Panc1 (cell line): Measurements from ENCODE around the gene STRA6. TPM values are rescaled to one million over a fixed set of nuclear protein-coding genes. Genes with fewer than 3 reads are reported as not detected.

Experiments
- ATAC-seq: fragments of 200-7000 bp; cut with Tn5 transposase; 2 replicates; pipeline ENCODE4 v1.9.1; 2020; ENCODE audit warnings: mild to moderate bottlenecking, moderate library complexity
- BruUV-seq: library from RNA; stranded (reverse); fragments of 400-500 nt; replicated peaks from 2 replicates; lab custom pipeline; 2021; lab: Mats Ljungman, UMichigan
- CTCF ChIA-PET: fragments of 300-600 bp; sonication (Branson Sonifier 250); formaldehyde crosslinking; loops from one replicate; lab custom pipeline; 2022; ENCODE audit warnings: antibody characterized with exemption; lab: Charles Lee
- POLR2A ChIA-PET: fragments of 300-600 bp; sonication (Branson Sonifier 250); formaldehyde crosslinking; loops from one replicate; lab custom pipeline; 2022; ENCODE audit warnings: antibody characterized with exemption; lab: Charles Lee
- DNase-seq: peaks from one replicate; pipeline ENCODE4 v3.0.0-alpha.2; 2010; ENCODE audit warnings: low read depth, low spot score
- H3K27ac ChIP-seq: 2 replicates; pipeline ENCODE4 v1.5.1; 2011; ENCODE audit warnings: mild to moderate bottlenecking, low read length, inconsistent platforms
- H3K27me3 ChIP-seq: fragments of 200-500 bp; sonication (Bioruptor generic); 2 replicates; pipeline ENCODE4 v1.6.0; 2014; ENCODE audit warnings: low read length, inconsistent platforms; ENCODE audit not compliant: control insufficient read depth, insufficient read depth
- H3K36me3 ChIP-seq: fragments of 200-500 bp; sonication (Bioruptor generic); 2 replicates; pipeline ENCODE4 v1.5.1; 2014; ENCODE audit warnings: inconsistent platforms, mild to moderate bottlenecking, low read length, moderate library complexity; ENCODE audit not compliant: control insufficient read depth, insufficient read depth
- H3K4me1 ChIP-seq: 2 replicates; pipeline ENCODE4 v1.5.1; 2011; ENCODE audit warnings: inconsistent platforms, mild to moderate bottlenecking, low read length, moderate library complexity; ENCODE audit not compliant: control insufficient read depth, insufficient read depth
- H3K4me3 ChIP-seq, 2 experiments: 2 replicates each; pipeline ENCODE4 v1.5.1; 2011 to 2012; ENCODE audit warnings: low read depth in 2 of 2, low read length in 2 of 2, mild to moderate bottlenecking in 2 of 2, inconsistent platforms in 1 of 2, moderate library complexity in 1 of 2
- H3K9me3 ChIP-seq: fragments of 200-500 bp; sonication (Bioruptor generic); 2 replicates; pipeline ENCODE4 v1.5.1; 2014; ENCODE audit warnings: low read depth, mild to moderate bottlenecking, inconsistent platforms, low read length, moderate library complexity; ENCODE audit not compliant: control insufficient read depth, insufficient read depth
- CTCF ChIP-seq: fragments of 450-650 bp; IDR thresholded peaks from 2 replicates; pipeline ENCODE4 v1.5.1; 2017; ENCODE audit warnings: mild to moderate bottlenecking
- POLR2AphosphoS5 ChIP-seq: IDR thresholded peaks from 2 replicates; pipeline ENCODE4 v1.6.1; 2012; ENCODE audit warnings: mild to moderate bottlenecking, low read depth, low read length, moderate library complexity
- REST ChIP-seq, 2 experiments: IDR thresholded peaks; 2 replicates each; pipeline ENCODE4 v1.6.1; 2011 to 2012; ENCODE audit warnings: low read depth in 2 of 2, control low read depth in 1 of 2, low read length in 1 of 2, mild to moderate bottlenecking in 1 of 2, moderate library complexity in 1 of 2; ENCODE audit not compliant: insufficient read depth in 1 of 2
- SIN3A ChIP-seq: IDR thresholded peaks from 2 replicates; pipeline ENCODE4 v1.6.1; 2012; ENCODE audit warnings: low read depth, mild to moderate bottlenecking, low read length, moderate library complexity, borderline replicate concordance; ENCODE audit not compliant: insufficient read depth
- TCF7L2 ChIP-seq: IDR thresholded peaks from 2 replicates; pipeline ENCODE4 v1.6.1; 2011; ENCODE audit warnings: mild to moderate bottlenecking, low read depth, low read length, inconsistent platforms
- in situ Hi-C: cut with HindIII; loops from 2 replicates; pipeline ENCODE4 v1.10.0; 2016; ENCODE audit warnings: low sequenced_read_pairs, low pct_unique_long_range_greater_than_20kb
- intact Hi-C: fragments of 100-400 bp; cut with micrococcal nuclease; formaldehyde crosslinking; loops from one replicate; pipeline ENCODE4 v1.10.0; 2022; ENCODE audit not compliant: unreplicated experiment
- total RNA-seq: library from RNA; stranded (reverse); gene quantifications from one replicate; pipeline ENCODE4 v1.2.1, GENCODE V29; 2021; ENCODE audit not compliant: unreplicated experiment

The STRA6 gene
- total RNA-seq, 1 experiment from 2014 or later = 1.1 TPM

- no peak for ATAC-seq
- Histone ChIP-seq H3K9me3 (no peaks in the 10 kb centered on the region), H3K4me3 (no peak overlapping the region), H3K4me1 (peaks cover 4% of the 10 kb centered on the region), H3K36me3 (no peaks in the 10 kb centered on the region), H3K27me3 (no peaks in the 10 kb centered on the region), H3K27ac (no peak overlapping the region)
- intact Hi-C loops = no loop called here
- ChIA-PET CTCF (interaction anchor here (0.9 kb wide), 1 partner anchor 133 kb away, joined by 3 read pairs; no protein-coding TSS in a partner anchor), POLR2A (no interaction called here)
- in situ Hi-C loops = no loop called here
- BruUV-seq = no TSS peak
- DNase-seq = no peak
- TF ChIP-seq POLR2AphosphoS5 (no peak), SIN3A (no peak), TCF7L2 (no peak), CTCF (no peak), REST (IDR thresholded peaks at IDR 0.05; ENCODE audit: insufficient read depth in 1 of 2, low read depth in 2 of 2, low read length in 1 of 2) (no peak)
Observed at GRCh38 chr15:74174219-74174957, 28.2 kb downstream of the STRA6 start.

- TF ChIP-seq POLR2AphosphoS5 (no peak), SIN3A (no peak), REST (IDR thresholded peaks at IDR 0.05; ENCODE audit: insufficient read depth in 1 of 2, low read depth in 2 of 2, low read length in 1 of 2) (no peak), CTCF (no peak), TCF7L2 (no peak)
- no peaks in the 10 kb centered on the region for H3K4me1 ChIP-seq
- intact Hi-C loops (no loop called here), in situ Hi-C loops (no loop called here)
- no peaks in the 10 kb centered on the region for H3K27me3 ChIP-seq
- ATAC-seq = no peak
- no peak for DNase-seq
- H3K27ac ChIP-seq = no peak within 1 kb of the TSS
- POLR2A ChIA-PET = no interaction called here
- H3K4me3 ChIP-seq = no peak within 1 kb of the TSS
- CTCF ChIA-PET = no interaction called here
- H3K36me3 ChIP-seq = no peaks in the 10 kb centered on the region
- H3K9me3 ChIP-seq = no peaks in the 10 kb centered on the region
- BruUV-seq = no TSS peak
Observed at GRCh38 chr15:74173380-74174218, 29.0 kb downstream of the STRA6 start, which contains the start of gene ISLR. Gene ISLR, plus strand, starts transcription at chr15:74173710. Its CDS starts 1,149 bp downstream, at chr15:74174859.
